ENCODE results near the gene RXRA. TPM values are rescaled to one million over a fixed set of nuclear protein-coding genes. Genes with fewer than 3 reads are reported as not detected.

Gene RXRA
- total and polyA plus RNA-seq, 7 donors: 37.7 to 192 (median 139) TPM

DNA sequence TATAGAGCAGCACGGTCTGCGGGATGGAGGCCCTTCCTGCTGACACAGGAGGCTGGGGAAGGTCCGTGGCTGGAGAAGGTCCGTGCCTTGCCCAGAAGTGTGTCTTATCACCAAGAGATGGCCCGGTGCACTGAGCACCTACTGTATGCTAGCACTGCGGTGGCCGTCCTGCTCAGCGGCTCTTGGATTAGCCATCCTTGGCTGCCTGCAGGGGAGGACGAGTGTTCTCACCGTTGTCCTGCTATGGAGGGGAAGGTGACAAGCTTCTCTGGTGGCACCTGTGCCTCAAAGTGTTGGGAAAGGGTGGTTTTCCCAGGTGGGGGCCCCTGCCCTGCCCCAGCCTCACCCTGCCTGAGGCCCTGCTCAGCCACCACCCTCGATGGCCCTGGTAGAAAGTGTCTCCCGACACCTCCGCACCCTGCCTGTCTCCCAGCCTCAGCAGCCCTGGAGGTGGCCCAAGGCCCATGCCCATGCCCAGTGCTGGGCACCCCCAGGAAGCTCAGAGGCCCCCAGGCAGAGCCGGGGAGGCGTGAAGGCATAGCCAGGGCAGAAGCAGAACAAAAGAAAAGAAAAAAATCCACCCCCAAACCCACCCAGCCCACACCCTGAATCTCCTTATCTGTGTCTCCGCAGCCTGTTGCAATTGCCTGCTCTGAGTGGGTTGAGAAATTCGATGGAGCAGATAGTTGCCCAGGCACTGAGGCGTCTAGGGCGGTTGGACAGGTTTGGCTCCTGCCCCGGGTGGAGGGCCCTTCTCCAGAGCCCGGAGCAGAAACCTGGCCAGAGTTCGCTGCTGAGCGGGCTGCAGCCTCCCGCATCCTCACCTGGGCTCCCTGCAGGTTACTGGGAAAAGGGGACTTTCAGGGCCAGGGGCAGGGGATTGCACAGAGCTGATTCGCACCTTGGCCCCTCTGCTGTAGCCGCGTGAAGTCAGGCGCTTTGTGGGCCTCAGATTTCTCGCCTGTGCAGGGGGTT, 30.5 kb downstream of the RXRA start:
- WGBS, 3 donors: 79 to 84% (median 83%) methylated on average over 29 of the region's 29 CpGs
- no peak for ATAC-seq
- Histone ChIP-seq H3K36me3 (ENCODE audit: insufficient read depth in 1 of 2, low read depth in 1 of 2) (no peaks in the 10 kb centered on the region), H3K27me3 (ENCODE audit: insufficient read depth in 3 of 3, low read length in 2 of 3) (no peaks in the 10 kb centered on the region), H3K4me1 (peaks cover 100% of the 10 kb centered on the region), H3K4me3 (no peak overlapping the region), H3K9me3 (no peaks in the 10 kb centered on the region), H3K27ac (no peak overlapping the region)
- intact Hi-C loops (cut with DNase I): no loop called here
- TF ChIP-seq, protein P1, sequence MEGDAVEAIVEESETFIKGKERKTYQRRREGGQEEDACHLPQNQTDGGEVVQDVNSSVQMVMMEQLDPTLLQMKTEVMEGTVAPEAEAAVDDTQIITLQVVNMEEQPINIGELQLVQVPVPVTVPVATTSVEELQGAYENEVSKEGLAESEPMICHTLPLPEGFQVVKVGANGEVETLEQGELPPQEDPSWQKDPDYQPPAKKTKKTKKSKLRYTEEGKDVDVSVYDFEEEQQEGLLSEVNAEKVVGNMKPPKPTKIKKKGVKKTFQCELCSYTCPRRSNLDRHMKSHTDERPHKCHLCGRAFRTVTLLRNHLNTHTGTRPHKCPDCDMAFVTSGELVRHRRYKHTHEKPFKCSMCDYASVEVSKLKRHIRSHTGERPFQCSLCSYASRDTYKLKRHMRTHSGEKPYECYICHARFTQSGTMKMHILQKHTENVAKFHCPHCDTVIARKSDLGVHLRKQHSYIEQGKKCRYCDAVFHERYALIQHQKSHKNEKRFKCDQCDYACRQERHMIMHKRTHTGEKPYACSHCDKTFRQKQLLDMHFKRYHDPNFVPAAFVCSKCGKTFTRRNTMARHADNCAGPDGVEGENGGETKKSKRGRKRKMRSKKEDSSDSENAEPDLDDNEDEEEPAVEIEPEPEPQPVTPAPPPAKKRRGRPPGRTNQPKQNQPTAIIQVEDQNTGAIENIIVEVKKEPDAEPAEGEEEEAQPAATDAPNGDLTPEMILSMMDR (IDR thresholded peaks at IDR 0.05): no peak
- no peak for DNase-seq

DNA sequence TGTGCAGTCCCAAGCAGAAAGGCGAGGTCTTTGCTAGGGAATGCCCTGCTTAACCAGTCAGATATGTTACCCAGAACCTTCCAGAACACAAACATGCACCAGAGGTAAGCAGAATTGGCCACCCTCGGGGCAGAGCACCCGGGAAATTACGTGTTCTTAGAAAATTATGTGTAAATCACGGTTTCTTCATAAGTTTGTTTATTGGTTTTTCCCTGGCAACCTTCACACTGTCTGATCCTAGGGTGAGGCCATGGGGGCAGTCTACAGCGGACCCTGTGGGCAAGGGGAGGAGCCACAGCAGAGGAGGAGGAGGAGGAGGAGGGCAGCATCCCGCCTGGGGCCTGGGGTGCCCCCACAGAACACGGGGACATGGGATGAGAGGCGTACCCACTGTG, 31.4 kb downstream of the RXRA start:
- no peaks in the 10 kb centered on the region for H3K36me3 ChIP-seq (ENCODE audit: insufficient read depth in 1 of 2, low read depth in 1 of 2)
- no peak overlapping the region for H3K4me3 ChIP-seq
- intact Hi-C loops (cut with DNase I): no loop called here
- ATAC-seq (no peak), DNase-seq (no peak)
- H3K27me3 ChIP-seq (ENCODE audit: insufficient read depth in 3 of 3, low read length in 2 of 3): no peaks in the 10 kb centered on the region
- TF ChIP-seq, protein P1 (IDR thresholded peaks at IDR 0.05): no peak
- peaks cover 91% of the 10 kb centered on the region for H3K4me1 ChIP-seq
- 70 to 81% (median 70%) methylated on average over 9 of the region's 9 CpGs for WGBS, 3 donors
- peak overlapping the region; percentile 91 for H3K27ac ChIP-seq
- H3K9me3 ChIP-seq: no peaks in the 10 kb centered on the region

DNA sequence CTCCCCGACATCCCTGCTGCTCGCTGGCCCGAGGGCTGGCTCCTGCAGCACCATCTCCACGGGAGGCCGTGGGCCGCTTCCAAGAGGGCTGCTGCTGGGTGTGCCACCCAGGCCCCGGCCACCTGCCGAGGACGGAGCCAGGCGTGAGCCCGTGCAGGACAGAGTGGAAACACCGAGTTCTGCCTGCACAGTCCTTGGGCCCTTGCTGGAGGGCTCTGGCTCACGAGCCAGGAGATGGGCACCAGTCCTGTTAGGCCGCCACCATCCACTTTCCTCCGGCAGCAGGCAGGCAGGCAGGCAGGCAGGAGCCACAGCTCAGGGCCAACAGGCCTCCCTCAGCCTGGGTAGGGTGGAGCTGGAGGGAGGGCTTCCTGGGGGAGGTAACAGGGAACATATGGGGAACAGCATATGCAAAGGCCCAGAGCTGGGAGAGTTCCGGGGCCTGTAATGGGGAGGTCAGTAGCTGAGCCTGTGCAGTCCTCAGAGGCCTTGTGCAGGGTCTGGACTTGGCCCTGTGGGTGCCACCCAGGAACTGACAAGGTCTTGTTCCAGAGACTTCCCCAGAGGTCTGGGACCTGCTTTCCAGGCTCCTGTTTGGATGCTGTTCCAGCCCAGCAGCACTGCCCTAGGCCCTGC, 31.9 kb downstream of the RXRA start:
- WGBS, 3 donors: 40 to 57% (median 41%) methylated on average over 16 of the region's 16 CpGs
- TF ChIP-seq, protein P1 (IDR thresholded peaks at IDR 0.05): no peak
- Histone ChIP-seq H3K4me3 (no peak overlapping the region), H3K9me3 (no peaks in the 10 kb centered on the region), H3K36me3 (ENCODE audit: insufficient read depth in 1 of 2, low read depth in 1 of 2) (no peaks in the 10 kb centered on the region), H3K4me1 (peaks cover 91% of the 10 kb centered on the region), H3K27ac (peak overlapping the region; percentile 91), H3K27me3 (ENCODE audit: insufficient read depth in 3 of 3, low read length in 2 of 3) (no peaks in the 10 kb centered on the region)
- intact Hi-C loops (cut with DNase I): no loop called here
- ATAC-seq (no peak), DNase-seq (no peak)

DNA sequence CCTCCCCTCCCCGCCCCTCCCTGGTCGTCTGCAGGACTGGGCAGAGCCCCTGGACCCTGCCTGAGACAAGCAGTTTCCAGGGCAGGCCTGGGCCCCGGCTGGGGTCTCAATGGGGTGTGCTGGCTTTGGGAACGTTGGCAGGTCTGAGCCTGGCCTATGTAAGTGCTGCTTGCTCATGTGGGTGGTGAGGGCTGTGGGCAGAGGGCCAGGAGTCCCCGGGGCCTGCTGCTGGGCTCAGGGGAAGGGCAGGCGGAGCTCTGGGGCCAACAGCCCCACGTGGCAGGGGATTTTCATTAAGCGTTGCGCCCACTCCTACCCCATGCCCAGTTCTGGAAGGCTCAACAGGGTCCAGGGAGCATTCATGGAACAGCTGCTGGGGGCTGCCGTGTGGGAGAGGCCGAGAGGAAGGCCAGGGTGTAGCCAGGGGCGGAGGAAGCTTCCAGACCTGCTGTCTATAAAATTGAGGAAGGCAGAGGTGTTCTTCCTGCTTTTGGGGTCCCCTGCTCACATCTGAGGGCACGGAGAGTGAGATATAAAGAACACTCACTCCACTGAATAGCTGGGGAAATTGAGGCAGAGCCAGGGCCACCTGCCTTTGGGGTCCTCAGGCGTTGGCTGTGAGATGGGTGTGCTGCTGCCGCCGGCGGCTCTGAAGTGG, 32.5 kb downstream of the RXRA start:
- Histone ChIP-seq H3K27ac (peak overlapping the region; percentile 91), H3K9me3 (no peaks in the 10 kb centered on the region), H3K36me3 (ENCODE audit: insufficient read depth in 1 of 2, low read depth in 1 of 2) (no peaks in the 10 kb centered on the region), H3K4me3 (no peak overlapping the region), H3K27me3 (ENCODE audit: insufficient read depth in 3 of 3, low read length in 2 of 3) (no peaks in the 10 kb centered on the region), H3K4me1 (peaks cover 91% of the 10 kb centered on the region)
- DNase-seq (no peak), ATAC-seq (peak; percentile 25 to 39 (median 34))
- intact Hi-C loops (cut with DNase I): no loop called here
- TF ChIP-seq, protein P1 (IDR thresholded peaks at IDR 0.05): no peak
- WGBS, 3 donors: 44 to 53% (median 49%) methylated on average over 15 to 17 of the region's 17 CpGs

Data from psoas muscle (tissue), 8 donors.